HG02623 (cell line): ENCODE measurements around the gene TASOR2.

Source experiments
- ATAC-seq: cut with Tn5 transposase; IDR thresholded peaks from one replicate; pipeline ENCODE4 v1.9.1; 2021; ENCODE audit warnings: moderate library complexity; ENCODE audit not compliant: unreplicated experiment

Gene TASOR2

GRCh38 chr10:5683065-5683464 lies 1.6 kb upstream of the TASOR2 start:
- ATAC-seq = no peak

GRCh38 chr10:5684971-5685763 lies 529 bp downstream of the TASOR2 start:
- peak; percentile 38 for ATAC-seq

DNA sequence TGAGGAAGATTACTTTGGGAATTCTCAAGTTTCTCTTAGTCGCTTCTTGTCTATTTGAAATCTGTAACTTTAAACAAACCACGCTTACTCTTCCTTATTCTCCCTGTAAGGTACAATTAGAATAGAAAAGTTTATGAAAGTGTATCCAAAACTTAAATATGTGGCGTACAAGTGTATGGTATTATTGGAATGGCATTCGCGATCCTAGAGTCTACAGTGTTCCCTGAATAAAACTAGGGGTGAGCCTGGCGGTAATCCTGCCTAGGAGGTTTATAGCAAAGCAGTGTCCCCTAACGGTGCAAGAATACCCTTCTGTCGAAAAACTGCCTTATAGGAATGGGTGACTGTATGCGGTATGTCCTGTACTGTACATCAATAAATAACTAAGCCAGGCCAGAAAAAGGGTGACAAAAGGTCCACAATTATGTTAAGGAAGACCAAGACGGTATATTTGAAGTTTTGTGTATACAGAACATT lies 1.2 kb downstream of the TASOR2 start:
- no peak for ATAC-seq

- ATAC-seq = no peak
These were observed 3.9 kb downstream of the TASOR2 start for GRCh38 chr10:5688587-5688986.

GRCh38 chr10:5691786-5692185 lies 7.1 kb downstream of the TASOR2 start:
- no peak for ATAC-seq

DNA sequence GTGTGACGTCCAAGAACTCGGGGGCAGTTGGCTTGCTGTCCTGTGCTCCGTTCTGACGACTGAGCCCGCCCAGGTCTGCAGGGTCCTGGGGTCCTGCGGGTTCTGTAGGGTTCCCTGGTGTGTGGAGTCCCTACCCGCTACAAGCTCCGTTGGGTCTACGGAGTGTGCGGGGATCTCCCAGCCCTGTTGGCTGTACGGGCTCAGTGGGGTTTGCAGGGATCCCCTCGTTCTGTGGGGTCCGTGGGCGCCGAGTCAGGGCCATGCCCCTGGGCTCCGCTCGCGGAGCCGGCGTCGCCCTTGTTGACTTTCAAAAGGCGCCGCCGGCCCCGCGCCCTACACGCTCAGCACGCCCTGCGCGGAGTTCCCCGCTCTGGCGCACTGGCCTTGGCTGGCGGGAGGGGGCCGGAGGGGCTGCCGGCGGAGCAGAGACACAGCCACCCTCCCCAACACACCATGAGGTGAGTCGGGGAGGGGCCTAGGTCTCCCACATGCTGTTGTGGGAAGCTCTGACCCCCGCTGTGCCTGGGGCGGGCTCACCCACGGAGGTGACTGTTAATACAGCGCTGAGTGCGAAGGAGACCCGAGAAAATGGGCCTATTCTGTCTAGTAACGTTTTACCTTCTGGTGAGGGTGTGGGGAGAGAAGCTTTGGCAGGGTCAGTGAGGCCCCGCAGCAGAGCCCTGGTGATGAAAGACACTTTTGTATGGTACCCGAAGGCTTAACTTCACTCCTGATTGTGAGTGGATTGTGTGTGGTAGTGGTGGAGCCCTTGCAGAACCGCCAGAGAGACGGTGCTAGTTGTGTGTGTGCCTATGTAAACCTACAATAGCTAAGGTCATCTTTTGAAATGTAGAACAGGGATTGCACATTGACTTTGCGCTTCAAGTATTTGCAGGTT lies 8.1 kb downstream of the TASOR2 start:
- ATAC-seq = peak; percentile 79

GRCh38 chr10:5694573-5694972 lies 9.9 kb downstream of the TASOR2 start:
- no peak for ATAC-seq

GRCh38 chr10:5697342-5697741 lies 12.7 kb downstream of the TASOR2 start:
- no peak for ATAC-seq

DNA sequence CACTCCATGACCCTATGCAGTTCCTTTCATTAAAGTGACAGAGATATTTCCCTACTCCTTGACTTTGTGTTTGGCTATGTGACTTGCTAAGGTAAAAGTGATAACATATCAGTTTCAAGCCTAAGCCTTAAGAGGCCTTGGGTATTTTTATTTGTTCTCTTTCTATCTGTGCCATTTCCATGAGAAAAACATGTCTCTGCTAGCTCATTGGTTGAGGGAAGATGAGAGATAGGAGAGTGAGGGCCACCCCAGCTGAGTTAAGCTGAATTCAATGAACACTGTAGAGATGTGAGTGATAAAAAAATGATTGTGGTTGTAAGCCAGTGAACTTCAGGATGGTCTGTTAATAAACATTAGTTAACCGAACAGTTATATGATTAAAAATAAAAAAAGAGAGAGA lies 13.4 kb downstream of the TASOR2 start:
- no peak for ATAC-seq

DNA sequence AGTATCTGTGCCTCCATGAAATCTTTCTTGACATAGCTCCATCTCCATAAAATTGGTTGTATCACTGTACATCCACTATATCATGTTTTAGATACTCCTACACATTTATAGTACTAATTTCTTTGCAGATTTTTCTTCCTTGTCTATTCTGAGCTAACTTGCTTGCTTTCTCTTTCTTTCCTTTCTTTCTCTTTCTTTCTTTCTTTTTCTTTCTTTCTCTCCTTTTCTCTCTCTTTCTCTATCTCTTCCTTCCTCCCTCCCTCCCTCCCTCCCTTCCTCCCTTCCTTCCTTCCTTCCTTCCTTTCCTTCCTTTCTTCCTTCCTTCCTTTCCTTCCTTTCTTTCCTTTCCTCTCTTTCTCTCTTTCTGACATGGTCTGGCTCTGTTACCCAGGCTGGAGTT lies 23.7 kb downstream of the TASOR2 start:
- no peak for ATAC-seq

DNA sequence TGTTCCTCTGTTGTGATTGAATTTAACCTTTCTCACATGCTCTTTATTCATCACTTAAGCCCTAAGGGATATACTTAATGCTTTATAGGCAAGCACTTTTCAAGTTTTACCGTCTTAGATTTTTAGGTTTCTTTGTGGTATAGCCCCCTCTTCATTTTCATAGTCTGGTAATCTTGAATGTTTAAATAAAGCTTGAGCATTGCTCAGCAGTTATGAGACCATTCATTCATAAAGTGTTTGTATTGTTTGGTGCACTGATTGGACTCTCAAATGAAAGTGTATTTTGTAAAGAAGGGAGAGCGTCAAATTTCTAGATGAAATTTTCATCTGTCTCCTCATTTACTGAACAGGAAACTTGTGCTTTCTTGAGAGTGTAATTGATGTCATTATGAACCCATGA lies 25.2 kb downstream of the TASOR2 start:
- no peak for ATAC-seq

DNA sequence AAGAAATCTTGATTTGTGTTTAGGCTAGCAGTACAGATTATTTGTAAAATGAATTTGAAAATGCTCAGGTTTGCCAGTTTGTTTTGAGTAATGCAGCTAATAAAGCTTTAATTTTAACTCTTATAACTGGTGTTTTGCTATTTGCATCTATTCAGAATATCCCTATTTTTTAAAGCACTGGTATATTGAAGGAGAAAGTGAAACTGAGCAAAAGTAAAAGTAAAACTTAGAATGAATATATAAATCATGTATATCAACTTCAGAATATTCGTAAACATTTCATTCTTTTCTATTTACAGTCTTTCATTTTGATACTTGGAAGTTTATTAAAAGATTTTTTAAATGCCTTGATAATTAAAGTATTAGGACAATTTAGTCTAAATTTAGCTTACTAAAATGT lies 26.2 kb downstream of the TASOR2 start:
- no peak for ATAC-seq

GRCh38 chr10:5711642-5712041 lies 27.0 kb downstream of the TASOR2 start:
- ATAC-seq = no peak

GRCh38 chr10:5719546-5719945 lies 34.9 kb downstream of the TASOR2 start:
- no peak for ATAC-seq

- no peak for ATAC-seq
These were observed 35.5 kb downstream of the TASOR2 start for GRCh38 chr10:5720182-5720581.

DNA sequence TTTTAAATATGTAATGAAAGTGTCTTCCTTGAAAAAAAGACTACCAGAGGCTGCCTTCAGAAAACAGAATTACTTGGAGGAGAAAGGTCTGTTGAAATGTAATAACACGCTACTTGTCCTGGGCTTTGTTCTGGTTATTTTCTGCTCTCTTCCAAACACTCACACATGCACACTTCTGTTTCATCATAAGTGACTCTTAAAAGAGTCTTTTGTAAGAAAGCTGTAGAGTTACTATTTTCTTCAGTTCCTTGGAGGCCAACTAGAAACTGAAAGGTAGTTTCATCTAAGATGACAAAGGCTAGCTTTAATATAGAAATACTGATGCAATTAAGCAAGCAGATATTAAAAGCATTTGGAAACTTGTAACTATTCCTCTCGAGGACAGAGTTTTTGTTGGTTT lies 39.1 kb downstream of the TASOR2 start:
- no peak for ATAC-seq

- ATAC-seq = no peak
These were observed 46.1 kb downstream of the TASOR2 start for GRCh38 chr10:5730766-5731165.

DNA sequence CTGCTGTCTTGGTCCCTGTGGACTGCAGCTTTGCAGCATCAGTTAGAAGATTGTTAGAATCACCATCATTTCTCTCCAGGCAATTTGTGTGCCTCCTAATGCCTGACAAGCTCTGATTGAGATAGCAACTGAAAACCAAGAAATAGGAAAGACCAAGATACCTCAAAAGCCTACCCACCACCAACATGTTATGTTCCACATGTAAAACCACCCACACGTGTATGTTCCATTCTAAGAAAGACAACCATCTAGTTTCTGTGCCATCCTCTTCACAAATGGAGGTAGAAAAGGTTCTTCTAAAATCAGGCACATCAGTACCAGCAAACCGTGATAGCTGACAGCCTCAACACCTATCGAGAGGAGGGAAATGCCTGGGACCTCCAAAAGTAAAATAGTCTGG lies 46.9 kb downstream of the TASOR2 start:
- no peak for ATAC-seq

GRCh38 chr10:5732141-5732540 lies 47.5 kb downstream of the TASOR2 start:
- no peak for ATAC-seq
